Astrocyte (in vitro differentiated cells and primary cell): ENCODE results near the gene IPCEF1. TPM values are rescaled to one million over a fixed set of nuclear protein-coding genes. Genes with fewer than 3 reads are reported as not detected.

Experiments used
- DNase-seq: peaks from one replicate; pipeline ENCODE4 v3.0.0-alpha.2; 2010; ENCODE audit warnings: low read depth
- FAIRE-seq: peaks from 2 replicates; lab custom pipeline; 2011; peaks lifted over from hg19 to GRCh38; lab: Jason Lieb, UNC
- H2AFZ ChIP-seq: 2 replicates; pipeline ENCODE4 v1.6.0; 2012; ENCODE audit warnings: low read depth, low read length, inconsistent platforms
- H3K27ac ChIP-seq: 2 replicates; pipeline ENCODE4 v1.5.1; 2011; ENCODE audit warnings: low read depth, low read length, inconsistent platforms
- H3K27me3 ChIP-seq: 2 replicates; pipeline ENCODE4 v1.6.0; 2011; ENCODE audit warnings: low read length, inconsistent platforms; ENCODE audit not compliant: insufficient read depth
- H3K36me3 ChIP-seq: 2 replicates; pipeline ENCODE4 v1.5.1; 2011; ENCODE audit warnings: low read length, inconsistent platforms; ENCODE audit not compliant: insufficient read depth
- H3K4me1 ChIP-seq: 2 replicates; pipeline ENCODE4 v1.5.1; 2011; ENCODE audit warnings: low read length, inconsistent platforms; ENCODE audit not compliant: insufficient read depth
- H3K4me2 ChIP-seq: 2 replicates; pipeline ENCODE4 v1.6.0; 2012; ENCODE audit warnings: low read length, inconsistent platforms
- H3K4me3 ChIP-seq: 2 replicates; pipeline ENCODE4 v1.5.1; 2011; ENCODE audit warnings: low read depth, mild to moderate bottlenecking, low read length, inconsistent platforms; ENCODE audit not compliant: insufficient read depth
- H3K79me2 ChIP-seq: 2 replicates; pipeline ENCODE4 v1.6.0; 2012; ENCODE audit warnings: mild to moderate bottlenecking, low read length, inconsistent platforms; ENCODE audit not compliant: insufficient read depth
- H3K9ac ChIP-seq: 2 replicates; pipeline ENCODE4 v1.6.0; 2012; ENCODE audit warnings: mild to moderate bottlenecking, low read length, inconsistent platforms
- H3K9me3 ChIP-seq: 2 replicates; pipeline ENCODE4 v1.5.1; 2012; ENCODE audit warnings: low read depth, mild to moderate bottlenecking, low read length, inconsistent platforms; ENCODE audit not compliant: insufficient read depth
- H4K20me1 ChIP-seq: 2 replicates; pipeline ENCODE4 v1.6.0; 2012; ENCODE audit warnings: low read length, inconsistent platforms; ENCODE audit not compliant: insufficient read depth
- H3K27ac Mint-ChIP-seq: one replicate; pipeline ENCODE4 v1.8.0; 2021; ENCODE audit warnings: mild to moderate bottlenecking, mixed read lengths; ENCODE audit not compliant: unreplicated experiment
- H3K27me3 Mint-ChIP-seq: one replicate; pipeline ENCODE4 v1.8.0; 2021; ENCODE audit warnings: low read depth, mixed read lengths; ENCODE audit not compliant: unreplicated experiment
- H3K36me3 Mint-ChIP-seq: one replicate; pipeline ENCODE4 v1.8.0; 2021; ENCODE audit warnings: low read depth, mixed read lengths; ENCODE audit not compliant: unreplicated experiment
- H3K4me1 Mint-ChIP-seq: one replicate; pipeline ENCODE4 v1.8.0; 2021; ENCODE audit warnings: low read depth, mixed read lengths; ENCODE audit not compliant: unreplicated experiment
- H3K4me3 Mint-ChIP-seq: one replicate; pipeline ENCODE4 v1.8.0; 2021; ENCODE audit warnings: mild to moderate bottlenecking, moderate library complexity, mixed read lengths; ENCODE audit not compliant: unreplicated experiment
- H3K9me3 Mint-ChIP-seq: one replicate; pipeline ENCODE4 v1.8.0; 2021; ENCODE audit warnings: mild to moderate bottlenecking, mixed read lengths; ENCODE audit not compliant: unreplicated experiment
- CTCF ChIP-seq: IDR thresholded peaks from 2 replicates; pipeline ENCODE4 v1.5.1; 2011; ENCODE audit warnings: low read depth, mild to moderate bottlenecking, inconsistent platforms, low read length, moderate library complexity; ENCODE audit not compliant: insufficient read depth
- EZH2 ChIP-seq: IDR thresholded peaks from 2 replicates; pipeline ENCODE4 v1.6.1; 2012; ENCODE audit warnings: mild to moderate bottlenecking, low read length, inconsistent platforms; ENCODE audit not compliant: insufficient read depth
- total RNA-seq: library from RNA; stranded (reverse); gene quantifications from 2 replicates; pipeline ENCODE4 v1.2.1, GENCODE V29; 2021

IPCEF1 gene
- total RNA-seq, 1 donor from 2014 or later = 0.16 TPM

- H3K9me3 ChIP-seq = no peaks in the 10 kb centered on the region
- TF ChIP-seq CTCF = no peak
- no peak for TF ChIP-seq EZH2
- no peaks in the 10 kb centered on the region for H3K27me3 ChIP-seq
- no peaks in the 10 kb centered on the region for H3K36me3 ChIP-seq
- no peaks in the 10 kb centered on the region for H3K4me1 ChIP-seq
- Mint-ChIP-seq H3K4me3 (no peak overlapping the region), H3K4me1 (peaks cover 4% of the 10 kb centered on the region), H3K36me3 (no peaks in the 10 kb centered on the region), H3K9me3 (no peaks in the 10 kb centered on the region), H3K27me3 (no peaks in the 10 kb centered on the region), H3K27ac (no peak overlapping the region)
- no peaks in the 10 kb centered on the region for H3K79me2 ChIP-seq
- H3K27ac ChIP-seq = no peak overlapping the region
- no peak overlapping the region for H3K4me2 ChIP-seq
- H3K9ac ChIP-seq = no peak overlapping the region
- no peak overlapping the region for H3K4me3 ChIP-seq
- H2AFZ ChIP-seq = no peak overlapping the region
- H4K20me1 ChIP-seq = no peaks in the 10 kb centered on the region
- no peak for FAIRE-seq
- DNase-seq = no peak
These were observed 122.4 kb downstream of the IPCEF1 start for GRCh38 chr6:154234019-154234772.

DNA sequence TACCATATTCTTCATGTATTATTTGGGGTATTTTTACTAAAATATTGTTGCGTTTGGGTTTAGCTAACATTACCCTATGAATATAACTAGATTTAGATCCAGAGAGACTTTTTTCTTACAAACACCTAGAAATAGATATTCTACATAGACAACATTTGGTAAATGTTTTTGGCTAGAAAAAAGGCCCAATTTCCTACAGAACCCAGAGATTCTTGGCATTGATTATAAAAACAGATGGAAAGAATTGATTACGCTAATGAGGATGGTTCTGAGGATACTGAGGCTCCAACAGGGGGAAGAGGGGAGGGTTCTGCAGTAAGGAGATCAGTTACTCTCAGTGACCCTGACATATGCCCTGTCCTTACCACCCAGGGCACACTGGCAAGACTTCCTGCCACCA lies 123.2 kb downstream of the IPCEF1 start:
- no peak overlapping the region for H3K27ac ChIP-seq
- H3K9ac ChIP-seq = no peak overlapping the region
- no peaks in the 10 kb centered on the region for H3K36me3 ChIP-seq
- no peaks in the 10 kb centered on the region for H3K9me3 Mint-ChIP-seq
- H3K4me1 Mint-ChIP-seq = no peaks in the 10 kb centered on the region
- H3K79me2 ChIP-seq = no peaks in the 10 kb centered on the region
- TF ChIP-seq CTCF (no peak), EZH2 (no peak)
- no peak overlapping the region for H3K4me2 ChIP-seq
- no peak overlapping the region for H2AFZ ChIP-seq
- no peak overlapping the region for H3K4me3 Mint-ChIP-seq
- no peaks in the 10 kb centered on the region for H3K27me3 ChIP-seq
- FAIRE-seq (no peak), DNase-seq (no peak)
- no peak overlapping the region for H3K27ac Mint-ChIP-seq
- no peaks in the 10 kb centered on the region for H3K36me3 Mint-ChIP-seq
- no peaks in the 10 kb centered on the region for H4K20me1 ChIP-seq
- H3K4me1 ChIP-seq = no peaks in the 10 kb centered on the region
- no peaks in the 10 kb centered on the region for H3K27me3 Mint-ChIP-seq
- no peaks in the 10 kb centered on the region for H3K9me3 ChIP-seq
- no peak overlapping the region for H3K4me3 ChIP-seq
